ENCODE data around the gene NR4A3.

DNA sequence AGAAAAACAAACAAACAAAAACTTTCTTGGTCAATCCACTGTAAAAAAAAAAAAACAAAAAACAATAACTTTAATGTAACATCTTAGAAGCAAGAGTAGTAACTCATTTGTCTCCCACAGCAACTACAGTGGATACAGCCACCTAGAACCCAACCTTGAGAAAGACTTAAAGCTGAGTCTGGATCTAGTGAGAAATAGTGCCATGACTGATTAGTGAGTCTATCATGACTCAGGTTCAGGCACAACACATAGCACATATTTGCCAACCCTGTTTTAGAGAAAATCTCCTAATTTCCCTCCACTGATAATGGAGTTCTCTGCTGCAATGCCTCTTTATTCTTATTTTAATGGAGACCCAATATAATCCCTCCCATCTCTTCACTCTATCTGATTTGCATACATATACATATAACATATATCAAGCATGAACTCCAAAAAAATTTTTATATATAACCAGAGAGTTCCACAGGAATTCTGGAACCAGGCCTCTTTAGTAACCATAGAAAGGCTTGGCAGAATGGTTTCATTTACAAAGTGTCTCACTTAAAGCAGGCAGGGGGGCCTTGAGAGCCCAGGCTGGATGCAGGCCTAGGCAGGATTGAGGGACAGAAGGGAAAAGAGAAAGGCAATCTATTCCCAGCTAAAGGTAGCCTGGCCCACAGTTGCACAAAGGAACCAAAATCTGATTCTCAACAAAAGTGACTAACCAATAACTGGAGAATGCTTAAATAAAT is 11.9 kb upstream of the NR4A3 start:
- TF ChIP-seq POLR2A (IDR thresholded peaks at IDR 0.05): no peak
- TF ChIP-seq, protein P1, sequence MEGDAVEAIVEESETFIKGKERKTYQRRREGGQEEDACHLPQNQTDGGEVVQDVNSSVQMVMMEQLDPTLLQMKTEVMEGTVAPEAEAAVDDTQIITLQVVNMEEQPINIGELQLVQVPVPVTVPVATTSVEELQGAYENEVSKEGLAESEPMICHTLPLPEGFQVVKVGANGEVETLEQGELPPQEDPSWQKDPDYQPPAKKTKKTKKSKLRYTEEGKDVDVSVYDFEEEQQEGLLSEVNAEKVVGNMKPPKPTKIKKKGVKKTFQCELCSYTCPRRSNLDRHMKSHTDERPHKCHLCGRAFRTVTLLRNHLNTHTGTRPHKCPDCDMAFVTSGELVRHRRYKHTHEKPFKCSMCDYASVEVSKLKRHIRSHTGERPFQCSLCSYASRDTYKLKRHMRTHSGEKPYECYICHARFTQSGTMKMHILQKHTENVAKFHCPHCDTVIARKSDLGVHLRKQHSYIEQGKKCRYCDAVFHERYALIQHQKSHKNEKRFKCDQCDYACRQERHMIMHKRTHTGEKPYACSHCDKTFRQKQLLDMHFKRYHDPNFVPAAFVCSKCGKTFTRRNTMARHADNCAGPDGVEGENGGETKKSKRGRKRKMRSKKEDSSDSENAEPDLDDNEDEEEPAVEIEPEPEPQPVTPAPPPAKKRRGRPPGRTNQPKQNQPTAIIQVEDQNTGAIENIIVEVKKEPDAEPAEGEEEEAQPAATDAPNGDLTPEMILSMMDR (IDR thresholded peaks at IDR 0.05): no peak

Measured in Peyer's patch (tissue), 4 donors.